HL-60 (cell line): ENCODE data around the gene GAGE10.

Source experiments
- CTCF ChIP-seq: IDR thresholded peaks from one replicate; pipeline ENCODE4 v1.5.1; 2011; ENCODE audit warnings: low read length, control low read depth, inconsistent platforms; ENCODE audit not compliant: insufficient read depth
- POLR2AphosphoS5 ChIP-seq: IDR thresholded peaks from 2 replicates; pipeline ENCODE4 v1.6.1; 2012; ENCODE audit warnings: low read depth

- TF ChIP-seq CTCF (no peak), POLR2AphosphoS5 (no peak)
Observed at GRCh38 chrX:49260221-49260985, 43.0 kb upstream of the GAGE10 start.
